ENCODE data around the gene SLC35F6.
"Not testable (repeated sequence)": the region's sequence is repeated elsewhere in the genome, so short reads cannot be mapped to it uniquely, and the experiment has no call there.

SLC35F6 gene

GRCh38 chr2:26758790-26759321, 5.2 kb upstream of the SLC35F6 start:
- no peak for DNase-seq

GRCh38 chr2:26759845-26760244, 4.2 kb upstream of the SLC35F6 start:
- no peak for DNase-seq

- not testable (repeated sequence) for DNase-seq
These were observed 3.1 kb upstream of the SLC35F6 start for GRCh38 chr2:26760991-26761390.

DNA sequence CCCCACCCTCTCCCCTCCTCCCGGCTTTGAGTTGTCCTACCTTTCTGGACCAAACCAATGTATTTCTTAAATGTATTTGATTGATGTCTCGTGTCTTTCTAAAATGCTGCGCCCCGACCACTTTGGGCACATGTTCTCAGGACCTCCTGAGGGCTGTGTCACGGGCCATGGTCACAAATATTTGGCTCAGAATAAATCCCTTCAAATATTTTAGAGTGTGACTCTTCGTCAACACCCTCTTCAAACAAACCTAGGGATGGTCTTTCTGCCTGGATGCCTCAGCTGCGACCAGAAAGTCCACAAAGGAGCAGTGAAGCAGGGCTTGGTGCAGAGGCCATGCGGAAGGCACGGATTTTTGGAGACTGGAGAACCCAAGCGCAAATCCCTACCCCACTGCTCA, 1.1 kb upstream of the SLC35F6 start:
- DNase-seq = no peak

DNA sequence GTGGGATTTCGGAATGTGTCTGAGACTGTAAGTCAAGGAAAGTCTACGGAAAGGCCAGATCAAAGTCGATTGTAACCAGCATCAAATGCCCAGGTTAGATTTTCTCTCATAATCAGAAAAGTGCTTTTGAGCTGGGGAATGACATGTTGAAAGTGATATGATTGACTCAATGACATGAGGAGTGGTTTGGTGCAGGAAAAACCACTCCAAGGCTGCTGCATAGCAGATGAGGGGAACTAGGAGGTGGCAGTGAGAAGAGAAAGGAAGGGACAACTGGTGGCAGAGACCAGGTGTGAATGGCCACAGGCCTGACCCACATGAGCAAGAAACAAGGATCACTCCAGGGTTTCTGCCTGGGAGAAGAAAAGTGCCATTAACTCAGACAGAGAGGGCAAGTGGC, 822 bp downstream of the SLC35F6 start:
- DNase-seq = no peak

- no peak for DNase-seq
These were observed 1.6 kb downstream of the SLC35F6 start for GRCh38 chr2:26765475-26766200.

GRCh38 chr2:26767129-26767528, 3.0 kb downstream of the SLC35F6 start:
- no peak for DNase-seq

GRCh38 chr2:26767894-26768487, 3.9 kb downstream of the SLC35F6 start:
- no peak for DNase-seq

DNA sequence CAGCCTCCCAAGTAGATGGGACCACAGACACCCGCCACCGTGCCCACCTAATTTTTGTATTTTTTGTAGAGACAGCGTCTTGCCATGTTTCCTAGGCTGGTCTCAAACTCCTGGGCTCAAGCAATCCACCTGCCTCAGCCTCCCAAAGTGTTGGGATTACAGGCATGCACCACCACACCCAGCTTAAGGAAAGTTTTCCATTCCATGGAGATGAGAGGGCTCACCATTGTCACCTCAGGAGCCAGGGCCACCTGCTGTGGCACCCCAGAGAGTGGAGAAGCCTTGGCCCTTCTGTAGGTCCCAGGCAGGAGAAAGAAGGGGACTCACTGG, 4.6 kb downstream of the SLC35F6 start:
- DNase-seq = no peak

- peak; percentile 4 for DNase-seq
These were observed 5.1 kb downstream of the SLC35F6 start for GRCh38 chr2:26769089-26769761.

- no peak for DNase-seq
These were observed 7.0 kb downstream of the SLC35F6 start for GRCh38 chr2:26770986-26771586.

DNA sequence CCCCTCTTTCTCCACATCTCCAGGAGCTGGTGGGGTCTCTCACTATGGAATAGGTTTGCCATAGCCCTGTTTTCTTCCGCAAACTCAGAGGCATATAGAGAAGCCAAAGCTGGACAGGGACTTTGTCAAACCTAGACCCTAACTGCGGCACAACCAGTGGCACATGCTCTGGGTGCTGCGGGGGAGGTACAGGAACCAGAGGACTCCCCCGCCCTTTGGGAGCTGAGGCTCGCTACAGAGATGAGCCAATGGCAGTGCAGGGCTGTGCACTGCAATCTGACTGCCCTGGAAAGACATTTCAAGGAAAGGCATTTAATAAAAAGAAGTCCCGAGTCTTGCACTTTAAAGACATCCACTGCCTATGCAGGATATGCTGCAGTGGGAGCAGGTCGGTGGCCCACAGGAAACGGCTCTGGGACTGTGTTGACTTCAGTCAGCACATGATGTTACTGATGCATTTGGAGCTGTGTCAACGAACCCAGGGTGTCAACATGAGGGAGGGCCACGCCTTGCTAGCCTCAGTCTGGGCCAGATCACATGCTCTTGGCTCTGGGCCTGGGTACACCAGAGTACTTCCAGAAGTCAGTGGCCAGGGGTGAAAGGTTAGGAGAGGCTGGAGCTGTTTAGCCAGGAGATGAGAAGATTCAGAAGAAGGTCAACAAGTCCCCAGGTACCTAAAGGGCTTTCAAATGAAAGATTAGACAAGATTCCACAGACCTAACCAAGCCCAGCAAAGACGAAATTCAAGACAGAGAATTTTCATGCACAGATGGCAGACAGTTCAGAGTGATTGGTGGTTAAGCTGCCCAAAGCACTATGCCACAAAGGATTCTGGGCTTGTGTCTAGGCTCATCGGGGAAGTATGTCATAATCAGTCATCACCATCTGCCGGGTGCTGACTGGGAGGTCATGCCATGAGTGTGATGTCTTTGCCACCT, 8.2 kb downstream of the SLC35F6 start:
- peak; percentile 13 for DNase-seq

GRCh38 chr2:26776195-26776800, 12.2 kb downstream of the SLC35F6 start:
- no peak for DNase-seq

DNA sequence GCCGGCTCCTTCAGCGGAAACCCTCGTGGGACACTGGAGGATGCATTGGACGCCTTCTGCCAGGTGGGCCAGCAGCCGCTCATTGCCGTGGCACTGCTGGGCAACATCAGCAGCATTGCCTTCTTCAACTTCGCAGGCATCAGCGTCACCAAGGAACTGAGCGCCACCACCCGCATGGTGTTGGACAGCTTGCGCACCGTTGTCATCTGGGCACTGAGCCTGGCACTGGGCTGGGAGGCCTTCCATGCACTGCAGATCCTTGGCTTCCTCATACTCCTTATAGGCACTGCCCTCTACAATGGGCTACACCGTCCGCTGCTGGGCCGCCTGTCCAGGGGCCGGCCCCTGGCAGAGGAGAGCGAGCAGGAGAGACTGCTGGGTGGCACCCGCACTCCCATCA, 14.0 kb downstream of the SLC35F6 start:
- no peak for DNase-seq

GRCh38 chr2:26778507-26778906, 14.4 kb downstream of the SLC35F6 start:
- DNase-seq = no peak

- no peak for DNase-seq
These were observed 16.2 kb downstream of the SLC35F6 start for GRCh38 chr2:26780203-26780760.

DNA sequence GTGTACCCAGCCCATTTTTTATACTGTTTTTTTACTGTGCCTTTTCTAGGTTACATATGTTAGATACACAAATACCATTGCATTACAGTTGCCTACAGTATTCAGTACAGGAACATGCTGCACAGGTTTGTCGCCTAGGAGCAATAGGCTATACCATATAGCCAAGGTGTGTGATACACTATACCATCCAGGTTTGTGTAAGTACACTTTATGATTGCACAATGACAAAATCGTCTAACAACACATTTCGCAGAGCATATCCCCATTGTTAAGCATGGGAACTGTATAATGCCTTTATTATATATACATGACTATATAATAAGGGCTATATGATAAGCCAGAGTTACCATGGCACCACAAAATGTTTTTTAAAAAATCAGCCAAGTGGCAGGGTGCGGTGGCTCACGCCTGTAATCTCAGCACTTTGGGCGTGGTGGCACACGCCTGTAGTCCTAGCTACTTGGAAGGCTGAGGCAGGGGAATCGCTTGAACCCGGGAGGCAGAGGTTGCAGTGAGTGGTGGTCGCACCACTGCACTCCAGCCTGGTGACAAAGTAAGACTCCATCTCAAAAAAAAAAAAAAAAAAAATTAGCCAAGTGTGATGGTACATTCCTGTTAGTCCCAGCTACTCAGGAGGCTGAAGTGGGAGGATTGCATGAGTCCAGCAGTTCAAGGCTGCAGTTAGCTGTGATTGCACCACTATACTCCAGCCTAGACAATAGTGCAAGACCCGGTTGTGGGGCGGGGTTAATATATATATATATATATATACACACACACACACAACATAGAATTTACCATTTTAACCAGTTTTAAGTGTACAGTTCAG, 19.0 kb downstream of the SLC35F6 start:
- no peak for DNase-seq

- DNase-seq = no peak
These were observed 20.6 kb downstream of the SLC35F6 start for GRCh38 chr2:26784570-26785234.

DNA sequence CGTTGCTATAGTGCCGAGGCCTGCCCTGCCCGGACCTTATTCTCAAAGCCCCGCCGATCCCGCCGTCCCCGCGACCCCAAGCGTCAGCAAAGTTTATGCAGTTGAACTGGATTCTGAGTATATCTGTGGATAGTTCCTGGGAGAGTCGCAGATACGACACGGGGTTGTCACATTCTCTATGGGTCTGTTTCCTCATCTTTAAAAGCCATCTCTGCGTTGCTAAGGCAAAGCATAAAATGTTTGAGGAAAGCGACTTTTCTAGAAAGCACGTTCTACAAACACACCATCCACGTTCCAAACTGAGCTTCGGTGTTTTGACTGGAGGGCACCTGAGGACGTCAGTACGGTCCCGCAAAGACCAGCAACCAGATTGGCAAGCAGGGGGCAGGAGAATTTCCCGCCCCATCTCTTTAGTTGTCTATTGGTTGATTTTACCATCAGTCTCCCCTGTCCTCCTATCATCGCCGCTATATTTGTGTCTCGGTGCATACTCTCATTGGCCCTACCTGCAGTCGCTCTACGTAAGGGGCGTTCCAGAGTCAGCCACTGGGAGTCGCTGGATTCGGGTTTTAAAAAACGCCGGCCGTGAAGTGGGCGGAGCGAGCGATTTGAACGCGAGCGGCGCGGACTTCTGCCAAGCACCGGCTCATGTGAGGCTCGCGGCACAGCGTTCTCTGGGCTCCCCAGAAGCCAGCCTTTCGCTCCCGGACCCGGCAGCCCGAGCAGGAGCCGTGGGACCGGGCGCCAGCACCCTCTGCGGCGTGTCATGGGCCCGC, 21.5 kb downstream of the SLC35F6 start, which contains the start of gene CENPA:
Gene CENPA (plus strand): TSS at position 626 of the 776 bp plus-strand sequence. CDS start 141 bp downstream, at position 767.
- peak; percentile 92 for DNase-seq

Measured in activated effector memory CD4-positive, alpha-beta T cell treated with Interleukin-2 at 50 U/mL for 16 hours (primary cell).